Lower leg skin (tissue), 3 donors: ENCODE measurements around the gene THSD4.

Experiments
- CTCF ChIP-seq, 3 donors: fragments of 450-650 bp; IDR thresholded peaks; one replicate each; pipeline ENCODE4 v1.5.1; 2016; ENCODE audit warnings: antibody characterized with exemption in 3 of 3, mild to moderate bottlenecking in 3 of 3, moderate library complexity in 2 of 3
- POLR2A ChIP-seq, 2 donors: fragments of 450-650 bp; IDR thresholded peaks; one replicate each; pipeline ENCODE4 v1.6.1; 2016 to 2017; ENCODE audit warnings: antibody characterized with exemption in 2 of 2, mild to moderate bottlenecking in 1 of 2, moderate library complexity in 1 of 2

- no peak for TF ChIP-seq CTCF (IDR thresholded peaks at IDR 0.05)
- no peak for TF ChIP-seq POLR2A (IDR thresholded peaks at IDR 0.05)
Observed at GRCh38 chr15:71565006-71565405, 449.7 kb downstream of the THSD4 start.
